ENCODE results near the gene YWHAB.

YWHAB gene

GRCh38 chr20:44885392-44886265, at the start of gene YWHAB:
TSS of gene YWHAB (plus strand) at chr20:44885705. CDS start at chr20:44901534, 15,829 bp downstream.
- DNase-seq (ENCODE audit: insufficient read length, low spot score) (peak; percentile 87), FAIRE-seq (no peak)
- TF ChIP-seq POLR2A (IDR thresholded peaks at IDR 0.05; ENCODE audit: low read depth, low read length): peak; percentile 74

- DNase-seq (ENCODE audit: insufficient read length, low spot score): no peak
- TF ChIP-seq POLR2A (IDR thresholded peaks at IDR 0.05; ENCODE audit: low read depth, low read length): no peak
- FAIRE-seq: no peak
Observed at GRCh38 chr20:44836601-44837120, 48.8 kb upstream of the YWHAB start.

GRCh38 chr20:44837946-44838345, 47.6 kb upstream of the YWHAB start:
- TF ChIP-seq POLR2A (IDR thresholded peaks at IDR 0.05; ENCODE audit: low read depth, low read length): no peak
- no peak for DNase-seq (ENCODE audit: insufficient read length, low spot score)
- FAIRE-seq: no peak

- DNase-seq (ENCODE audit: insufficient read length, low spot score) (no peak), FAIRE-seq (no peak)
- TF ChIP-seq POLR2A (IDR thresholded peaks at IDR 0.05; ENCODE audit: low read depth, low read length): no peak
Observed at GRCh38 chr20:44838521-44838920, 47.0 kb upstream of the YWHAB start.

GRCh38 chr20:44839481-44839880, 46.0 kb upstream of the YWHAB start:
- TF ChIP-seq POLR2A (IDR thresholded peaks at IDR 0.05; ENCODE audit: low read depth, low read length): no peak
- FAIRE-seq: no peak
- DNase-seq (ENCODE audit: insufficient read length, low spot score): no peak

- DNase-seq (ENCODE audit: insufficient read length, low spot score): no peak
Observed at GRCh38 chr20:44840826-44841225, 44.7 kb upstream of the YWHAB start.

GRCh38 chr20:44841955-44842354, 43.5 kb upstream of the YWHAB start:
- no peak for DNase-seq (ENCODE audit: insufficient read length, low spot score)
- no peak for TF ChIP-seq POLR2A (IDR thresholded peaks at IDR 0.05; ENCODE audit: low read depth, low read length)
- FAIRE-seq: no peak

More at GRCh38 chr20:44840826-44841225, 44.7 kb upstream of the YWHAB start:
- TF ChIP-seq POLR2A (IDR thresholded peaks at IDR 0.05; ENCODE audit: low read depth, low read length): no peak
- FAIRE-seq: no peak

GRCh38 chr20:44843876-44844275, 41.6 kb upstream of the YWHAB start:
- no peak for DNase-seq (ENCODE audit: insufficient read length, low spot score)
- FAIRE-seq: no peak
- TF ChIP-seq POLR2A (IDR thresholded peaks at IDR 0.05; ENCODE audit: low read depth, low read length): no peak

GRCh38 chr20:44848254-44849015, 37.1 kb upstream of the YWHAB start:
- DNase-seq (ENCODE audit: insufficient read length, low spot score) (no peak), FAIRE-seq (no peak)
- TF ChIP-seq POLR2A (IDR thresholded peaks at IDR 0.05; ENCODE audit: low read depth, low read length): no peak

- TF ChIP-seq POLR2A (IDR thresholded peaks at IDR 0.05; ENCODE audit: low read depth, low read length): no peak
- FAIRE-seq: no peak
- DNase-seq (ENCODE audit: insufficient read length, low spot score): no peak
Observed at GRCh38 chr20:44849703-44850102, 35.8 kb upstream of the YWHAB start.

- no peak for TF ChIP-seq POLR2A (IDR thresholded peaks at IDR 0.05; ENCODE audit: low read depth, low read length)
- DNase-seq (ENCODE audit: insufficient read length, low spot score) (no peak), FAIRE-seq (no peak)
Observed at GRCh38 chr20:44850272-44850671, 35.2 kb upstream of the YWHAB start.

- FAIRE-seq: no peak
- no peak for TF ChIP-seq POLR2A (IDR thresholded peaks at IDR 0.05; ENCODE audit: low read depth, low read length)
- no peak for DNase-seq (ENCODE audit: insufficient read length, low spot score)
Observed at GRCh38 chr20:44850837-44851236, 34.7 kb upstream of the YWHAB start.

- FAIRE-seq (no peak), DNase-seq (ENCODE audit: insufficient read length, low spot score) (no peak)
- no peak for TF ChIP-seq POLR2A (IDR thresholded peaks at IDR 0.05; ENCODE audit: low read depth, low read length)
Observed at GRCh38 chr20:44851545-44851944, 34.0 kb upstream of the YWHAB start.

- FAIRE-seq (no peak), DNase-seq (ENCODE audit: insufficient read length, low spot score) (no peak)
- TF ChIP-seq POLR2A (IDR thresholded peaks at IDR 0.05; ENCODE audit: low read depth, low read length): no peak
Observed at GRCh38 chr20:44856442-44856841, 29.1 kb upstream of the YWHAB start.

Measured in H54 (cell line).